Endothelial cell of umbilical vein (primary cell): Measurements from ENCODE around the gene CAMTA1. TPM values are rescaled to one million over a fixed set of nuclear protein-coding genes. Genes with fewer than 3 reads are reported as not detected.

ENCODE experiments used
- BruUV-seq: library from RNA; stranded (reverse); fragments of 400-500 nt; replicated peaks from 2 replicates; lab custom pipeline; 2021; lab: Mats Ljungman, UMichigan
- CTCF ChIA-PET: fragments of 300-600, 350-600 bp; sonication (Branson Sonifier 250); formaldehyde crosslinking; loops from one replicate; lab custom pipeline; 2021; ENCODE audit warnings: antibody characterized with exemption, inconsistent platforms; lab: Charles Lee
- POLR2A ChIA-PET: fragments of 300-600, 350-600 bp; sonication (Branson Sonifier 250); formaldehyde crosslinking; loops from one replicate; lab custom pipeline; 2021; ENCODE audit warnings: antibody characterized with exemption, inconsistent platforms; lab: Charles Lee
- DNase-seq: peaks from one replicate; pipeline ENCODE4 v3.0.0-alpha.2; 2011; ENCODE audit warnings: low read depth, low spot score
- FAIRE-seq: peaks from 2 replicates; lab custom pipeline; 2011; peaks lifted over from hg19 to GRCh38; lab: Jason Lieb, UNC
- H2AFZ ChIP-seq: 2 replicates; pipeline ENCODE4 v1.6.0; 2012; ENCODE audit warnings: low read depth, low read length, control low read depth, inconsistent platforms
- H3K27ac ChIP-seq: 2 replicates; pipeline ENCODE4 v1.5.1; 2011; ENCODE audit warnings: low read depth, mild to moderate bottlenecking, control low read depth, low read length, moderate library complexity; ENCODE audit not compliant: insufficient read depth
- H3K27me3 ChIP-seq, 2 experiments: 2 replicates each; pipeline versions ENCODE4 v1.6.0 to v1.6.1; 2011; ENCODE audit warnings: low read length in 2 of 2, mixed read lengths in 1 of 2; ENCODE audit not compliant: control insufficient read depth in 2 of 2, insufficient read depth in 2 of 2
- H3K36me3 ChIP-seq, 2 experiments: 2 replicates in 1 of 2; 3 replicates in 1 of 2; pipeline ENCODE4 v1.5.1; 2011; ENCODE audit warnings: low read length in 2 of 2, mild to moderate bottlenecking in 1 of 2, moderate library complexity in 1 of 2; ENCODE audit not compliant: control insufficient read depth in 2 of 2, insufficient read depth in 2 of 2; ENCODE audit errors: extremely low read depth in 1 of 2
- H3K4me1 ChIP-seq: 3 replicates; pipeline ENCODE4 v1.5.1; 2011; ENCODE audit warnings: mild to moderate bottlenecking, low read length; ENCODE audit not compliant: control insufficient read depth, insufficient read depth; ENCODE audit errors: extremely low read depth
- H3K4me2 ChIP-seq: 2 replicates; pipeline ENCODE4 v1.6.1; 2011; ENCODE audit warnings: low read length, control low read depth, mixed read lengths; ENCODE audit not compliant: insufficient read depth
- H3K4me3 ChIP-seq, 3 experiments: fragments of 200-600 bp in 1 of 3; sonication (generic), shearing (Covaris generic) in 1 of 3; replicated peaks in 1 of 3; 2 replicates each; pipeline ENCODE4 v1.5.1; 2011 to 2016; ENCODE audit warnings: control low read depth in 3 of 3, low read length in 3 of 3, mild to moderate bottlenecking in 2 of 3, inconsistent platforms in 1 of 3, low read depth in 1 of 3, moderate library complexity in 1 of 3; ENCODE audit not compliant: insufficient read depth in 1 of 3
- H3K79me2 ChIP-seq: 2 replicates; pipeline ENCODE4 v1.6.0; 2012; ENCODE audit warnings: low read length, inconsistent platforms; ENCODE audit not compliant: control insufficient read depth, insufficient read depth
- H3K9ac ChIP-seq: replicated peaks from 2 replicates; pipeline ENCODE3; 2011; ENCODE audit warnings: low read length, control low read depth; ENCODE audit not compliant: insufficient read depth; ENCODE audit errors: extremely low read depth
- H3K9me1 ChIP-seq: replicated peaks from 3 replicates; pipeline ENCODE4 v1.6.0; 2011; ENCODE audit warnings: mild to moderate bottlenecking, low read length; ENCODE audit not compliant: control insufficient read depth, insufficient read depth; ENCODE audit errors: extremely low read depth
- H3K9me3 ChIP-seq: replicated peaks from 2 replicates; pipeline ENCODE4 v1.5.1; 2012; ENCODE audit warnings: low read length, inconsistent platforms; ENCODE audit not compliant: control insufficient read depth, insufficient read depth
- H4K20me1 ChIP-seq: replicated peaks from 2 replicates; pipeline ENCODE3; 2011; ENCODE audit warnings: mild to moderate bottlenecking, low read length; ENCODE audit not compliant: control insufficient read depth, insufficient read depth; ENCODE audit errors: extremely low read depth
- EZH2 ChIP-seq: IDR thresholded peaks from 2 replicates; pipeline ENCODE4 v1.6.1; 2012; ENCODE audit warnings: borderline replicate concordance, low read depth, mild to moderate bottlenecking, moderate library complexity, low read length, inconsistent platforms; ENCODE audit not compliant: severe bottlenecking
- FOS ChIP-seq: IDR thresholded peaks from 2 replicates; pipeline ENCODE4 v1.6.1; 2011; ENCODE audit warnings: mild to moderate bottlenecking, low read length, moderate library complexity, borderline replicate concordance; ENCODE audit not compliant: insufficient read depth
- GATA2 ChIP-seq: IDR thresholded peaks from 2 replicates; pipeline ENCODE4 v1.7.0; 2011; ENCODE audit warnings: low read depth, mild to moderate bottlenecking, moderate library complexity, mixed read lengths, low read length; ENCODE audit not compliant: insufficient read length, insufficient read depth
- JUN ChIP-seq: IDR thresholded peaks from 2 replicates; pipeline ENCODE4 v1.6.1; 2011; ENCODE audit warnings: borderline replicate concordance, low read depth; ENCODE audit not compliant: insufficient read length, insufficient read depth
- MYC ChIP-seq: IDR thresholded peaks from one replicate; pipeline ENCODE4 v1.6.1; 2011; ENCODE audit warnings: mild to moderate bottlenecking, low read depth, low read length
- POLR2A ChIP-seq: IDR thresholded peaks from 2 replicates; pipeline ENCODE4 v1.6.1; 2012; ENCODE audit warnings: low read depth, mild to moderate bottlenecking, control low read depth, low read length
- POLR2AphosphoS5 ChIP-seq: IDR thresholded peaks from 2 replicates; pipeline ENCODE4 v1.6.1; 2012; ENCODE audit warnings: low read depth, mild to moderate bottlenecking, control low read depth, low read length, moderate library complexity; ENCODE audit not compliant: insufficient read depth
- dilution Hi-C: fragments of 300-500 bp; cut with MboI; formaldehyde crosslinking; loops from one replicate; pipeline ENCODE4 v1.15.0; 2019; ENCODE audit warnings: low sequenced_read_pairs; ENCODE audit not compliant: extremely low pct_ligation_motif_present
- intact Hi-C: fragments of 100-400 bp; cut with micrococcal nuclease; formaldehyde crosslinking; loops from one replicate; pipeline ENCODE4 v1.10.0; 2022
- polyA plus RNA-seq, 4 experiments: library from polyadenylated mRNA; depleted of rRNA in 3 of 4; stranded (reverse) in 3 of 4; unstranded in 1 of 4; fragments of >200 nt; gene quantifications; 2 replicates each; pipeline versions ENCODE4 v1.2.1 to v1.2.3, GENCODE V29; 2011 to 2012; ENCODE audit warnings: missing spikeins in 1 of 4
- total RNA-seq: library from RNA; stranded (reverse); gene quantifications from 2 replicates; pipeline ENCODE4 v1.2.3, GENCODE V29; 2021
- TF ChIP-seq, protein P1 (sequence below): IDR thresholded peaks from 2 replicates; pipeline ENCODE4 v1.6.1; 2011; ENCODE audit not compliant: insufficient read depth, insufficient read length
- TF ChIP-seq, protein P2 (sequence below), 2 donors: IDR thresholded peaks; 1 replicate in 1 of 2; 2 replicates in 1 of 2; pipeline ENCODE4 v1.5.1; 2011; ENCODE audit warnings: low read length in 2 of 2, mild to moderate bottlenecking in 2 of 2, moderate library complexity in 2 of 2, control low read depth in 1 of 2, inconsistent platforms in 1 of 2, low read depth in 1 of 2; ENCODE audit not compliant: insufficient read depth in 1 of 2; ENCODE audit errors: extremely low read depth in 1 of 2

CAMTA1 gene
- total and polyA plus RNA-seq, 2 donors (not counting 3 experiments of a cell fraction or from before 2014, with no cell fraction given) = 50.8 to 92.7 TPM

DNA sequence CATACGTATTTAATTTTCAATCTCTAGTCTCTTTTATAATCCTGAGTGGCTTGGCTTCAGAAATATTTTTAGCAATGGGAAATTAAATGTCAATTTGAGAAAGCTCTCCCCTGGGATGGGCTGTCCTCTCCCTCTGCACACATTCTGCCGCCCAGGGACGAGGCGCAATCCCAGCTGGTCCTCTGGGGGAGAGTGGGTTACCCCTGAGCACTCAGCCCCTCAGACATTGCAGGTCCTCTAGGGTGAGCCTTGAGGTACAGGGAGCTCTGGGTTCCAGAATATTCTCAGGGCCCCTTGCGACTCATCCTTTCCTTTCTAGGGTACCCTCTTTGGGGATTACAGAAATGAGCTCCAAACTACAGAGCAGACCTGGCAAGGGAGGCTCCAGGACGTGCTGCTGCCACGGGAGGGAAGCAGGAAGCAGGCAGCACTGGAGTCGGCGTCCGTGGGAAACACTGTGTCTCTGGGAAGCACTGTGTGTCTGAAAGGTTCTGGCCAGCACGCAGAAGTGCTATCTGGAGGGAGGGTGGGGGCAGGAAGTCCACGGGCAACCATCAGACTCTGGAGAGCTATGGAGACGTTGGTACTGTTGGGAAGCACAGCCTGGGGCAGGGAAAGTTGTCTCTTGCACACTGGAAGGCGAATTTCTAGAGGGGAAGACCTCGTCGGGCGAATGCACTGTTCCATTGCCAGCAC, 642.5 kb downstream of the CAMTA1 start:
- ChIA-PET POLR2A (no interaction called here), CTCF (interaction anchor here (1.0 to 2.1 kb wide), 3 partner anchors 10 to 127 kb away, joined by 3 to 4 read pairs (median 3); no protein-coding TSS in a partner anchor)
- H3K27me3 ChIP-seq = no peaks in the 10 kb centered on the region
- dilution Hi-C loops = no loop called here
- no peak overlapping the region for H2AFZ ChIP-seq
- TF ChIP-seq EZH2 (no peak), JUN (no peak), FOS (no peak), MYC (no peak), POLR2AphosphoS5 (no peak), POLR2A (no peak), GATA2 (no peak)
- TF ChIP-seq, protein P1, sequence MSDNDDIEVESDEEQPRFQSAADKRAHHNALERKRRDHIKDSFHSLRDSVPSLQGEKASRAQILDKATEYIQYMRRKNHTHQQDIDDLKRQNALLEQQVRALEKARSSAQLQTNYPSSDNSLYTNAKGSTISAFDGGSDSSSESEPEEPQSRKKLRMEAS = no peak
- TF ChIP-seq, protein P2, sequence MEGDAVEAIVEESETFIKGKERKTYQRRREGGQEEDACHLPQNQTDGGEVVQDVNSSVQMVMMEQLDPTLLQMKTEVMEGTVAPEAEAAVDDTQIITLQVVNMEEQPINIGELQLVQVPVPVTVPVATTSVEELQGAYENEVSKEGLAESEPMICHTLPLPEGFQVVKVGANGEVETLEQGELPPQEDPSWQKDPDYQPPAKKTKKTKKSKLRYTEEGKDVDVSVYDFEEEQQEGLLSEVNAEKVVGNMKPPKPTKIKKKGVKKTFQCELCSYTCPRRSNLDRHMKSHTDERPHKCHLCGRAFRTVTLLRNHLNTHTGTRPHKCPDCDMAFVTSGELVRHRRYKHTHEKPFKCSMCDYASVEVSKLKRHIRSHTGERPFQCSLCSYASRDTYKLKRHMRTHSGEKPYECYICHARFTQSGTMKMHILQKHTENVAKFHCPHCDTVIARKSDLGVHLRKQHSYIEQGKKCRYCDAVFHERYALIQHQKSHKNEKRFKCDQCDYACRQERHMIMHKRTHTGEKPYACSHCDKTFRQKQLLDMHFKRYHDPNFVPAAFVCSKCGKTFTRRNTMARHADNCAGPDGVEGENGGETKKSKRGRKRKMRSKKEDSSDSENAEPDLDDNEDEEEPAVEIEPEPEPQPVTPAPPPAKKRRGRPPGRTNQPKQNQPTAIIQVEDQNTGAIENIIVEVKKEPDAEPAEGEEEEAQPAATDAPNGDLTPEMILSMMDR (IDR thresholded peaks at IDR 0.05; ENCODE audit: extremely low read depth in 1 of 2, insufficient read depth in 1 of 2, low read depth in 1 of 2, low read length in 2 of 2) = no peak
- DNase-seq (peak; percentile 42), FAIRE-seq (no peak)
- no peaks in the 10 kb centered on the region for H3K9me1 ChIP-seq
- no peaks in the 10 kb centered on the region for H3K79me2 ChIP-seq
- intact Hi-C loops = no loop called here
- no peaks in the 10 kb centered on the region for H3K36me3 ChIP-seq
- BruUV-seq = no TSS peak
- H3K9ac ChIP-seq = no peak overlapping the region
- no peaks in the 10 kb centered on the region for H4K20me1 ChIP-seq
- H3K4me3 ChIP-seq = no peak overlapping the region
- H3K27ac ChIP-seq = no peak overlapping the region
- H3K4me2 ChIP-seq = no peak overlapping the region
- H3K9me3 ChIP-seq = no peaks in the 10 kb centered on the region
- peaks cover 4% of the 10 kb centered on the region for H3K4me1 ChIP-seq
